HG03571 (cell line): ENCODE results near the gene NFIC.
"Not testable (repeated sequence)": the region's sequence is repeated elsewhere in the genome, so short reads cannot be mapped to it uniquely, and the experiment has no call there.

Experiments
- ATAC-seq: cut with Tn5 transposase; IDR thresholded peaks from one replicate; pipeline ENCODE4 v1.9.1; 2021; ENCODE audit not compliant: unreplicated experiment

The NFIC gene

GRCh38 chr19:3365836-3366752 is at the start of gene NFIC:
Gene NFIC, plus strand, starts transcription at chr19:3366583. Its CDS starts 54 bp downstream, at chr19:3366637.
- ATAC-seq, result no peak

- no peak for ATAC-seq
Observed at GRCh38 chr19:3316659-3317207, 49.6 kb upstream of the NFIC start.

GRCh38 chr19:3319643-3320353 is 46.6 kb upstream of the NFIC start:
- ATAC-seq, result no peak

GRCh38 chr19:3320354-3320670 is 46.1 kb upstream of the NFIC start:
- no peak for ATAC-seq

- no peak for ATAC-seq
Observed at GRCh38 chr19:3320853-3321252, 45.5 kb upstream of the NFIC start.

GRCh38 chr19:3321696-3322095 is 44.7 kb upstream of the NFIC start:
- ATAC-seq, result no peak

- ATAC-seq, result no peak
Observed at GRCh38 chr19:3322199-3322978, 44.0 kb upstream of the NFIC start.

- no peak for ATAC-seq
Observed at GRCh38 chr19:3323026-3323425, 43.4 kb upstream of the NFIC start.

GRCh38 chr19:3323658-3324057 is 42.7 kb upstream of the NFIC start:
- no peak for ATAC-seq

- no peak for ATAC-seq
Observed at GRCh38 chr19:3324405-3324856, 42.0 kb upstream of the NFIC start.

GRCh38 chr19:3325451-3325850 is 40.9 kb upstream of the NFIC start:
- ATAC-seq, result no peak

GRCh38 chr19:3328743-3329142 is 37.6 kb upstream of the NFIC start:
- no peak for ATAC-seq

- ATAC-seq, result no peak
Observed at GRCh38 chr19:3330047-3330446, 36.3 kb upstream of the NFIC start.

- ATAC-seq, result not testable (repeated sequence)
Observed at GRCh38 chr19:3332232-3332631, 34.2 kb upstream of the NFIC start.

GRCh38 chr19:3333020-3333583 is 33.3 kb upstream of the NFIC start:
- ATAC-seq, result no peak

GRCh38 chr19:3333662-3334061 is 32.7 kb upstream of the NFIC start:
- no peak for ATAC-seq

GRCh38 chr19:3334749-3335430 is 31.5 kb upstream of the NFIC start:
- ATAC-seq, result not testable (repeated sequence)

- no peak for ATAC-seq
Observed at GRCh38 chr19:3335431-3336350, 30.7 kb upstream of the NFIC start.

- ATAC-seq, result no peak
Observed at GRCh38 chr19:3336351-3336679, 30.1 kb upstream of the NFIC start.
